VCaP (cell line): ENCODE data around the gene C8A.

Source experiments
- H3K27ac ChIP-seq: fragments of 450-650 bp; 2 replicates; pipeline ENCODE4 v1.5.1; 2017
- CTCF ChIP-seq: fragments of 450-650 bp; conservative IDR thresholded peaks from 2 replicates; pipeline ENCODE4 v1.5.1; 2017; ENCODE audit warnings: mild to moderate bottlenecking, moderate library complexity

C8A gene

GRCh38 chr1:56953386-56953785 is 98.8 kb downstream of the C8A start:
- TF ChIP-seq CTCF: no peak
- H3K27ac ChIP-seq: no peak overlapping the region

DNA sequence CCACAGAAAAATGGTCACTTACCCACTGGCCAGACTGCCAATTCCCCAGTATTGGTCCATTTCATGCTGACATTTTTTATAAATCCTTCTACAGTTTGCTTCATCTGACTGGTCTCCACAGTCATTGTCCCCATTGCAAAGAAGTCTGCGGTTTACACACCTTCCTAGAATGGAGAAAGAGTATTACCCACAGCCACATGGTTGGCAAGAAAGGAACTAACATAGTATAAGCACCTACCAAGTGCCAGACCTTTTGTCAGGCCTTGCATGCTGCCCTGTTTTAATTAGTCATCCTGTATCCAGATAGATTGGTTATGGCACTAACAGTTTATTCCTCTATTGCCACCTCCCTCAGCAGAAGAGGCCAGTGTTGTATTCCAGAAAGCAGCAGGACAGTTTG is 100.1 kb downstream of the C8A start:
- no peak for TF ChIP-seq CTCF
- H3K27ac ChIP-seq: no peak overlapping the region

GRCh38 chr1:56957931-56958330 is 103.3 kb downstream of the C8A start:
- peak overlapping the region; percentile 45 for H3K27ac ChIP-seq
- no peak for TF ChIP-seq CTCF

- no peak for TF ChIP-seq CTCF
- H3K27ac ChIP-seq: peak overlapping the region; percentile 45
Measured at GRCh38 chr1:56958526-56958925, 103.9 kb downstream of the C8A start.

GRCh38 chr1:56961426-56961825 is 106.8 kb downstream of the C8A start:
- no peak for TF ChIP-seq CTCF
- H3K27ac ChIP-seq: no peak overlapping the region

DNA sequence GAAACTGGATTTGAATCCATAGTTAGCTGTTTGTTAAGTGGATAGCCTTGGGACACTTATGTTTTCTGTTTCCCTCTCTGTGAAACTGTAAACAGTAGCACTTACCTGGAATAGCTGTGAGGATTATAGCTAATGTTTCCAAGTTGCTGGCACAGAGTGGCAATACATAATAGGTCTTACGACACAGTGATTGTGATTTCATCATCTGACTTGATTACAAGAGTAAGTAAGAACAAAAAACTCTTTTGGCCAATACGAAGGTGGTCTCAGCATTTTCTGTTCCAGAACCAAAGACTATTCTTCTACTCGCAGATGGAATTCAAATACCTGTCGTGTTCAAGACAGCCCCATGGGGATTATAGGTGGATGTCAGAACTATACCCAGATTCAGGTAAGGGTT is 109.1 kb downstream of the C8A start:
- no peak for TF ChIP-seq CTCF
- H3K27ac ChIP-seq: no peak overlapping the region

GRCh38 chr1:56964349-56965017 is 109.9 kb downstream of the C8A start:
- no peak for TF ChIP-seq CTCF
- H3K27ac ChIP-seq: no peak overlapping the region

- no peak for TF ChIP-seq CTCF
- H3K27ac ChIP-seq: no peak overlapping the region
Measured at GRCh38 chr1:56965191-56965590, 110.6 kb downstream of the C8A start.
